ENCODE data around the gene XYLT1.

Gene XYLT1

DNA sequence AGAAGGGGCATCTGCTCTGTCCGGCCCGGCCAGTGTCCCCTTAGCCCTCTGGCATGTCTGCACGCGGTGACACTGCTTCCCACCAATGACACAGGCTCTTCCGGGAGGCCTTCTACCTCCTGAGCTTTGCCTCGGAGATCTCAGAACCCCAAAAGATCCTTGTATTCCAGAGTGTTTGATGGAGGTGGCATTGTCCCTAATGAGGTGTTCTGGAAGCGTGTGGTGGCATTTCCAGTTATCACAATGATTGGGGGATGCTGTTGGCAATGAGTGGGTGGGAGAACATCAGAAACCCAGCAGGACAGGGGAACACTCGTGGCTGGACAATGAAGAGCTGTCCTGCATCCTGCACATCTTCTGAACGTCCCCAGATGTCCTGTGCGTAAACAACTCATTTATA is 198.0 kb downstream of the XYLT1 start:
- Histone ChIP-seq H3K4me2 (ENCODE audit: low read length) (no peak overlapping the region), H3K9me3 (ENCODE audit: insufficient read depth, low read length) (no peaks in the 10 kb centered on the region), H4K20me1 (ENCODE audit: insufficient read depth, low read length) (no peaks in the 10 kb centered on the region), H2AFZ (ENCODE audit: low read depth, low read length) (no peak overlapping the region), H3K27ac (ENCODE audit: low read length) (no peak overlapping the region), H3K79me2 (ENCODE audit: low read length) (no peaks in the 10 kb centered on the region), H3K27me3 (ENCODE audit: low read depth, low read length) (no peaks in the 10 kb centered on the region), H3K9ac (ENCODE audit: low read length) (no peak overlapping the region), H3K36me3 (replicated peaks; ENCODE audit: low read depth, low read length) (no peaks in the 10 kb centered on the region), H3K4me3 (ENCODE audit: low read length) (no peak overlapping the region), H3K4me1 (ENCODE audit: low read length) (peaks cover 4% of the 10 kb centered on the region; the same call in 1 of the 2 replicates)
- TF ChIP-seq, protein P1, sequence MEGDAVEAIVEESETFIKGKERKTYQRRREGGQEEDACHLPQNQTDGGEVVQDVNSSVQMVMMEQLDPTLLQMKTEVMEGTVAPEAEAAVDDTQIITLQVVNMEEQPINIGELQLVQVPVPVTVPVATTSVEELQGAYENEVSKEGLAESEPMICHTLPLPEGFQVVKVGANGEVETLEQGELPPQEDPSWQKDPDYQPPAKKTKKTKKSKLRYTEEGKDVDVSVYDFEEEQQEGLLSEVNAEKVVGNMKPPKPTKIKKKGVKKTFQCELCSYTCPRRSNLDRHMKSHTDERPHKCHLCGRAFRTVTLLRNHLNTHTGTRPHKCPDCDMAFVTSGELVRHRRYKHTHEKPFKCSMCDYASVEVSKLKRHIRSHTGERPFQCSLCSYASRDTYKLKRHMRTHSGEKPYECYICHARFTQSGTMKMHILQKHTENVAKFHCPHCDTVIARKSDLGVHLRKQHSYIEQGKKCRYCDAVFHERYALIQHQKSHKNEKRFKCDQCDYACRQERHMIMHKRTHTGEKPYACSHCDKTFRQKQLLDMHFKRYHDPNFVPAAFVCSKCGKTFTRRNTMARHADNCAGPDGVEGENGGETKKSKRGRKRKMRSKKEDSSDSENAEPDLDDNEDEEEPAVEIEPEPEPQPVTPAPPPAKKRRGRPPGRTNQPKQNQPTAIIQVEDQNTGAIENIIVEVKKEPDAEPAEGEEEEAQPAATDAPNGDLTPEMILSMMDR (IDR thresholded peaks at IDR 0.05; ENCODE audit: low read depth, low read length) = no peak
- TF ChIP-seq EZH2phosphoT487 (IDR thresholded peaks at IDR 0.05; ENCODE audit: low read depth) = no peak

DNA sequence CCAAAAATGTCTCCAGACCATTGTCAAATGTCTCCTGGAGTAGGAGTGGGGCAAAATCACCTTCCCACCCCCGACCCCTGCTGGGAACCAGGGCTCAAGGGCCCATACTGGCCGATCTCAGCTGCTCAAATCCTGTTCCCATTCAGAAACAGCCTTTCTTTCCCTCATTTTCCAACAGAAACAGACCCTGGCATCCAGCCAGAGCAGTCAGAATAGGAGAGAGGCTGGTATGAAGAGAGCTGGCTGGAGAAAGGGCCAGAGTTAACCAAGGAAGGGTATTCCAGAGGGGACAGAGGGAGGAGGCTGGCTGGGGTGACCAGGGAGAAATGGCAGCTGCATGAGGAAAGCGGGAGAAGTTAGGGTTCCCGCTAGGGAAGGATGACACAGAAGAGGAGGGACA is 199.1 kb downstream of the XYLT1 start:
- H3K79me2 ChIP-seq (ENCODE audit: low read length) = no peaks in the 10 kb centered on the region
- H3K4me1 ChIP-seq (ENCODE audit: low read length) = peaks cover 4% of the 10 kb centered on the region; the same call in 1 of the 2 replicates
- TF ChIP-seq EZH2phosphoT487 (IDR thresholded peaks at IDR 0.05; ENCODE audit: low read depth) = no peak
- TF ChIP-seq, protein P1 (IDR thresholded peaks at IDR 0.05; ENCODE audit: low read depth, low read length) = no peak

DNA sequence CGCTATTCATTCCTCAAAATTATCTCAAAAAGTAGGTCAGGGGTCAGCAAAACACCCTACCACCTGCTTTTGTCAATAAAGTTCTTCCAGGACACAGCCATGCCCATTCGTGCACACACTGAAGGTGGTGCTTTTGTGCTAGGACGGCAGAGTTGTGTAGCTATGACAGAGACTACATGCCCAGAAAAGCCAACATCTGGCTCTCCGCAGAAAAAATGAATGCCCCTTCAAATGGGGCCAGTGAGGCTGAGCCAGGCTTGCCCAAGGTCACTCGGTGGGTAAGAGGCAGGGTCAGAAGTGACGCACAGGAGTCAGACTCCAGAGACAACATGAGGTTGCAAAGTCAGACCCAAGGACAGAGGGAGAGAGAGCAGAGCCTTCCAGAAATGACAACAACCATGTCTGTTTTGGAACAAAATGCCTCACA is 200.1 kb downstream of the XYLT1 start:
- Histone ChIP-seq H3K79me2 (ENCODE audit: low read length) (no peaks in the 10 kb centered on the region), H3K9me3 (ENCODE audit: insufficient read depth, low read length) (no peaks in the 10 kb centered on the region), H3K4me1 (ENCODE audit: low read length) (peaks cover 4% of the 10 kb centered on the region; the same call in 1 of the 2 replicates), H2AFZ (ENCODE audit: low read depth, low read length) (no peak overlapping the region), H3K36me3 (replicated peaks; ENCODE audit: low read depth, low read length) (no peaks in the 10 kb centered on the region), H3K27ac (ENCODE audit: low read length) (no peak overlapping the region), H3K4me3 (ENCODE audit: low read length) (no peak overlapping the region), H3K27me3 (ENCODE audit: low read depth, low read length) (no peaks in the 10 kb centered on the region), H3K4me2 (ENCODE audit: low read length) (no peak overlapping the region), H3K9ac (ENCODE audit: low read length) (no peak overlapping the region), H4K20me1 (ENCODE audit: insufficient read depth, low read length) (no peaks in the 10 kb centered on the region)
- TF ChIP-seq EZH2phosphoT487 (IDR thresholded peaks at IDR 0.05; ENCODE audit: low read depth) = no peak
- TF ChIP-seq, protein P1 (IDR thresholded peaks at IDR 0.05; ENCODE audit: low read depth, low read length) = no peak

More for the DNA sequence above, 199.1 kb downstream of the XYLT1 start:
- Histone ChIP-seq H3K4me2 (ENCODE audit: low read length) (no peak overlapping the region), H3K9me3 (ENCODE audit: insufficient read depth, low read length) (no peaks in the 10 kb centered on the region), H3K27ac (ENCODE audit: low read length) (no peak overlapping the region), H3K36me3 (replicated peaks; ENCODE audit: low read depth, low read length) (no peaks in the 10 kb centered on the region), H3K4me3 (ENCODE audit: low read length) (no peak overlapping the region), H3K27me3 (ENCODE audit: low read depth, low read length) (no peaks in the 10 kb centered on the region), H4K20me1 (ENCODE audit: insufficient read depth, low read length) (no peaks in the 10 kb centered on the region), H2AFZ (ENCODE audit: low read depth, low read length) (no peak overlapping the region), H3K9ac (ENCODE audit: low read length) (no peak overlapping the region)

DNA sequence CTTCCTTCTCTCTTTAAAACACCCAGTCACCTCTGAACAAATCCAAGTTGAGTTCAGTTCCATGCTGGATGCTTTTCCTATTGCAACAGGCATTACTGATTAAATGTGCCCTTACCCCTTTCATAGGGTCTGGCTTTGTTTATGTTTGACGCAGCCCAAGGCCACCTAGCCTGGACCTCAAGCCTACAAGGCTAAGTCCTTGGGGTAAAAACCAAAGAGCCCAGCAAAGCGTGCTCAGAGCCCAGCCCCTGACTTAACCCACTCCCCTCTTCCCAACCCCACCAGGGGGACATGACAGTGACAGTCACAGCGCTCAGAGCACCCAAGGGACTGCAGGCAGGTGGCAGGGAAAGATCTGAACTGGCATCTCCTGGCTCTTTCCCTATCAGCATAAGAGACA is 200.6 kb downstream of the XYLT1 start:
- Histone ChIP-seq H3K9ac (ENCODE audit: low read length) (no peak overlapping the region), H2AFZ (ENCODE audit: low read depth, low read length) (no peak overlapping the region), H3K4me2 (ENCODE audit: low read length) (no peak overlapping the region), H3K4me3 (ENCODE audit: low read length) (no peak overlapping the region), H3K36me3 (replicated peaks; ENCODE audit: low read depth, low read length) (no peaks in the 10 kb centered on the region), H3K27me3 (ENCODE audit: low read depth, low read length) (no peaks in the 10 kb centered on the region), H3K9me3 (ENCODE audit: insufficient read depth, low read length) (no peaks in the 10 kb centered on the region), H3K79me2 (ENCODE audit: low read length) (no peaks in the 10 kb centered on the region), H4K20me1 (ENCODE audit: insufficient read depth, low read length) (no peaks in the 10 kb centered on the region), H3K4me1 (ENCODE audit: low read length) (peaks cover 1% of the 10 kb centered on the region; the same call in 1 of the 2 replicates), H3K27ac (ENCODE audit: low read length) (no peak overlapping the region)
- TF ChIP-seq EZH2phosphoT487 (IDR thresholded peaks at IDR 0.05; ENCODE audit: low read depth) = no peak
- TF ChIP-seq, protein P1 (IDR thresholded peaks at IDR 0.05; ENCODE audit: low read depth, low read length) = no peak

Measured in OCI-LY3 (cell line).